WTC11 (cell line): ENCODE results near the gene EFCC1.

ENCODE experiments used
- CREM ChIP-seq: sonication (generic); formaldehyde crosslinking; IDR thresholded peaks from 2 replicates; pipeline ENCODE4 v1.8.1; 2022; ENCODE audit warnings: mild to moderate bottlenecking, missing genetic modification reagents, moderate library complexity
- FOXK1 ChIP-seq: sonication (generic); formaldehyde crosslinking; IDR thresholded peaks from 2 replicates; pipeline ENCODE4 v1.8.0; 2022; ENCODE audit warnings: mild to moderate bottlenecking, moderate library complexity, missing genetic modification reagents
- IRF2 ChIP-seq: sonication (generic); formaldehyde crosslinking; IDR thresholded peaks from 2 replicates; pipeline ENCODE4 v1.8.0; 2022; ENCODE audit warnings: low read depth, missing genetic modification reagents, borderline replicate concordance
- JUN ChIP-seq: sonication (generic); formaldehyde crosslinking; IDR thresholded peaks from 2 replicates; pipeline ENCODE4 v1.8.0; 2023; ENCODE audit warnings: mild to moderate bottlenecking, missing genetic modification reagents
- TF ChIP-seq, protein P1 (sequence below): fragments of 200-600 bp; IDR thresholded peaks from 2 replicates; pipeline ENCODE4 v1.8.0; 2022; ENCODE audit warnings: antibody characterized with exemption

DNA sequence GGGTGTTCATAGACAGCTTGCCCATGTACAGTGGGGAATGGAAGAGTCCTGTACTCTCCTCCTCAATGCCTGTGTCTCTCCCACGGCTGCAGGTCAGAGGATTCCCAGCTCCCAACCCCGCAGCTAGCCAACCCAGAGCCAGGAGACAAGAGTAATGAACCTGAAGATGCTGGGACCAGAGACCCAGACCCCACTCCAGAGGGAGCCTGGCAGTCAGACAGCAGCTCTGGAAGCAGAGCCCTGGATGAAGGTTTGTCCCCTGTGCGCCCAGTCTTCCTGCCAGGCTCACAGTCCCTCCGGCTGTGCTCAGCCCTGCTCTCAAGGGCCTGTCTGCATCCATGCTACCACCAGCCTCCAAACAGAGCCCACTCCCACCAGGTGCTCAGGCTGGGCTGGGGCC lies 29.5 kb downstream of the EFCC1 start:
- TF ChIP-seq IRF2 (CRISPR knock-in tag) (no peak), FOXK1 (CRISPR knock-in tag) (no peak), CREM (CRISPR knock-in tag) (no peak), JUN (no peak)
- TF ChIP-seq, protein P1, sequence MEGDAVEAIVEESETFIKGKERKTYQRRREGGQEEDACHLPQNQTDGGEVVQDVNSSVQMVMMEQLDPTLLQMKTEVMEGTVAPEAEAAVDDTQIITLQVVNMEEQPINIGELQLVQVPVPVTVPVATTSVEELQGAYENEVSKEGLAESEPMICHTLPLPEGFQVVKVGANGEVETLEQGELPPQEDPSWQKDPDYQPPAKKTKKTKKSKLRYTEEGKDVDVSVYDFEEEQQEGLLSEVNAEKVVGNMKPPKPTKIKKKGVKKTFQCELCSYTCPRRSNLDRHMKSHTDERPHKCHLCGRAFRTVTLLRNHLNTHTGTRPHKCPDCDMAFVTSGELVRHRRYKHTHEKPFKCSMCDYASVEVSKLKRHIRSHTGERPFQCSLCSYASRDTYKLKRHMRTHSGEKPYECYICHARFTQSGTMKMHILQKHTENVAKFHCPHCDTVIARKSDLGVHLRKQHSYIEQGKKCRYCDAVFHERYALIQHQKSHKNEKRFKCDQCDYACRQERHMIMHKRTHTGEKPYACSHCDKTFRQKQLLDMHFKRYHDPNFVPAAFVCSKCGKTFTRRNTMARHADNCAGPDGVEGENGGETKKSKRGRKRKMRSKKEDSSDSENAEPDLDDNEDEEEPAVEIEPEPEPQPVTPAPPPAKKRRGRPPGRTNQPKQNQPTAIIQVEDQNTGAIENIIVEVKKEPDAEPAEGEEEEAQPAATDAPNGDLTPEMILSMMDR: no peak
